B cell (primary cell): Measurements from ENCODE around the gene ALOX15B. TPM values are rescaled to one million over a fixed set of nuclear protein-coding genes. Genes with fewer than 3 reads are reported as not detected.

Experiments used
- ATAC-seq: fragments of 200-7000 bp; cut with Tn5 transposase; one replicate; pipeline ENCODE4 v1.10.0; 2021; ENCODE audit warnings: low read depth, mild to moderate bottlenecking, moderate number of reproducible peaks, moderate library complexity
- CTCF ChIA-PET: fragments of 350-600 bp; sonication (Branson Sonifier 250); formaldehyde crosslinking; loops from one replicate; lab custom pipeline; 2021; ENCODE audit warnings: antibody characterized with exemption, inconsistent platforms; lab: Charles Lee
- POLR2A ChIA-PET: fragments of 350-600 bp; sonication (Branson Sonifier 250); formaldehyde crosslinking; loops from one replicate; lab custom pipeline; 2021; ENCODE audit warnings: antibody characterized with exemption; lab: Charles Lee
- DNase-seq: peaks from one replicate; pipeline ENCODE4 v3.0.0; 2013
- H2AFZ ChIP-seq: 2 replicates; pipeline ENCODE4 v1.6.1; 2012; ENCODE audit warnings: mild to moderate bottlenecking, low read depth, low read length; ENCODE audit not compliant: insufficient read depth, poor library complexity, severe bottlenecking
- H3K27ac ChIP-seq, 2 donors: 1 replicate in 1 of 2; 2 replicates in 1 of 2; pipeline ENCODE4 v1.5.1; 2012 to 2013; ENCODE audit warnings: low read length in 2 of 2, mild to moderate bottlenecking in 2 of 2, moderate library complexity in 1 of 2
- H3K27me3 ChIP-seq, 4 experiments: fragments of 200-600 bp in 1 of 4; sonication (generic) in 1 of 4; replicated peaks in 1 of 4; 1 replicate in 2 of 4; 2 replicates in 2 of 4; pipeline versions ENCODE4 v1.6.1 to v1.7.0; 2013 to 2016; ENCODE audit warnings: low read length in 3 of 4, mild to moderate bottlenecking in 2 of 4, mixed read lengths in 1 of 4, moderate library complexity in 1 of 4; ENCODE audit not compliant: insufficient read depth in 4 of 4, control insufficient read depth in 3 of 4; ENCODE audit errors: control extremely low read depth in 1 of 4
- H3K36me3 ChIP-seq, 2 experiments: replicated peaks in 1 of 2; 1 replicate in 1 of 2; 2 replicates in 1 of 2; pipeline versions ENCODE4 v1.6.1 to v1.7.1; 2013; ENCODE audit warnings: low read length in 1 of 2; ENCODE audit not compliant: insufficient read depth in 2 of 2, control insufficient read depth in 1 of 2; ENCODE audit errors: control extremely low read depth in 1 of 2, extremely low read depth in 1 of 2
- H3K4me1 ChIP-seq, 2 donors: fragments of 200-600 bp in 1 of 2; sonication (generic) in 1 of 2; 1 replicate in 1 of 2; 2 replicates in 1 of 2; pipeline versions ENCODE4 v1.5.1 to v1.6.1; 2013 to 2017; ENCODE audit warnings: low read length in 2 of 2; ENCODE audit not compliant: control insufficient read depth in 2 of 2, insufficient read depth in 2 of 2
- H3K4me2 ChIP-seq: replicated peaks from 2 replicates; pipeline ENCODE3; 2012; ENCODE audit warnings: mild to moderate bottlenecking, low read depth, low read length; ENCODE audit not compliant: poor library complexity, severe bottlenecking
- H3K4me3 ChIP-seq, 5 experiments: fragments of 200-600 bp in 1 of 5; sonication (generic) in 1 of 5; 1 replicate in 3 of 5; 2 replicates in 2 of 5; pipeline versions ENCODE4 v1.5.1 to v1.7.0; 2011 to 2016; ENCODE audit warnings: low read length in 4 of 5, mild to moderate bottlenecking in 4 of 5, low read depth in 2 of 5, control low read depth in 1 of 5, moderate library complexity in 1 of 5; ENCODE audit not compliant: insufficient read depth in 1 of 5; ENCODE audit errors: control extremely low read depth in 1 of 5, extremely low read depth in 1 of 5
- H3K79me2 ChIP-seq: fragments of 200-600 bp; sonication (generic); one replicate; pipeline ENCODE4 v1.6.0; 2016; ENCODE audit warnings: low read length; ENCODE audit not compliant: control insufficient read depth, insufficient read depth
- H3K9ac ChIP-seq: fragments of 200-600 bp; sonication (generic); 2 replicates; pipeline ENCODE4 v1.6.1; 2017; ENCODE audit warnings: mild to moderate bottlenecking, low read length, moderate library complexity
- H3K9me3 ChIP-seq, 3 donors: one replicate each; pipeline versions ENCODE4 v1.6.1 to v1.7.1; 2013; ENCODE audit warnings: low read length in 2 of 3; ENCODE audit not compliant: control insufficient read depth in 2 of 3, insufficient read depth in 1 of 3; ENCODE audit errors: control extremely low read depth in 1 of 3
- H4K20me1 ChIP-seq: 2 replicates; pipeline ENCODE4 v1.6.0; 2012; ENCODE audit warnings: mild to moderate bottlenecking, low read length; ENCODE audit not compliant: insufficient read depth, control insufficient read depth, poor library complexity, severe bottlenecking
- H3K27ac Mint-ChIP-seq: one replicate; pipeline ENCODE4 v1.8.0; 2021; ENCODE audit warnings: mixed read lengths
- H3K27me3 Mint-ChIP-seq: one replicate; pipeline ENCODE4 v1.8.0; 2021; ENCODE audit warnings: mixed read lengths
- H3K4me1 Mint-ChIP-seq: one replicate; pipeline ENCODE4 v1.8.0; 2021; ENCODE audit warnings: mixed read lengths
- H3K4me3 Mint-ChIP-seq: one replicate; pipeline ENCODE4 v1.8.0; 2021; ENCODE audit warnings: mixed read lengths
- H3K9me3 Mint-ChIP-seq: one replicate; pipeline ENCODE4 v1.8.0; 2022; ENCODE audit warnings: mixed read lengths; ENCODE audit not compliant: insufficient read depth
- EZH2 ChIP-seq: IDR thresholded peaks from 2 replicates; pipeline ENCODE4 v1.6.1; 2012; ENCODE audit warnings: borderline replicate concordance, low read depth, mild to moderate bottlenecking, moderate library complexity, low read length; ENCODE audit not compliant: insufficient read depth, poor library complexity, severe bottlenecking
- WGBS: methylation state at CpG from one replicate; pipeline ENCODE4 v1.1.5; 2013; ENCODE audit warnings: missing lambda C conversion rate; ENCODE audit not compliant: insufficient coverage; 5-methylcytosine and 5-hydroxymethylcytosine counted together
- intact Hi-C: fragments of 100-400 bp; cut with micrococcal nuclease; formaldehyde crosslinking; loops from one replicate; pipeline ENCODE4 v1.10.0; 2022
- polyA plus RNA-seq: library from polyadenylated mRNA; depleted of rRNA; stranded (reverse); fragments of >200 nt; gene quantifications from 2 replicates; pipeline ENCODE4 v1.2.3, GENCODE V29; 2012
- total RNA-seq, 2 donors: library from RNA; stranded (reverse); fragments of 120-200 nt in 1 of 2; gene quantifications; 1 replicate in 1 of 2; 2 replicates in 1 of 2; pipeline versions ENCODE4 v1.2.3 to v1.2.4, GENCODE V29; 2013 to 2022
- TF ChIP-seq, protein P1 (sequence below): fragments of 200-600 bp; IDR thresholded peaks from one replicate; pipeline ENCODE4 v1.8.0; 2022; ENCODE audit warnings: antibody characterized with exemption, mild to moderate bottlenecking

The ALOX15B gene
- total and polyA plus RNA-seq, 2 donors (not counting 1 experiment from before 2014, with no cell fraction given): 0.03 TPM; not detected in 1

DNA sequence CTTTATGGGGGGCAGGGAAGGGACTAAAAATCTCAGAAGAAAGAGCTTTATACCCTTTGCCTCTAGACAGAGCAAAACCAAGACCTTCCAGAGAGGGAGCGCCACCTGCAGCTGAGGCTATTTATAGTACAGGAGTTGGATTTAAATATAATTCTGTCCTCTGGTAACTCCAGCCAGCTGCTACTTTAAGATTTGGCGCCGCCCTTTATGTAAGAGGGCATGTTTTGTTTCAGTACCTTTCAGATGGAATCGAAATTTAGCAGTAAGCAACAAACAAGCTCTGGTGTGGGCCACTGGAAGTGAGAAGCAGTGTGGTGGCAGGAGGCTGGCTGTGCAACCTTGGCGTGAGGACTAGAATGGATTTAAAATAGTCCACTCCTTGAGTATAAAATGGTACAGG lies 41.7 kb upstream of the ALOX15B start:
- H3K27ac ChIP-seq: no peak overlapping the region
- ATAC-seq (peak; percentile 21), DNase-seq (no peak)
- CTCF ChIA-PET: interaction anchor here (0.6 to 3.1 kb wide), 7 partner anchors 8 to 254 kb away, joined by 3 to 10 read pairs (median 3); no protein-coding TSS in a partner anchor
- H4K20me1 ChIP-seq: no peaks in the 10 kb centered on the region
- TF ChIP-seq, protein P1, sequence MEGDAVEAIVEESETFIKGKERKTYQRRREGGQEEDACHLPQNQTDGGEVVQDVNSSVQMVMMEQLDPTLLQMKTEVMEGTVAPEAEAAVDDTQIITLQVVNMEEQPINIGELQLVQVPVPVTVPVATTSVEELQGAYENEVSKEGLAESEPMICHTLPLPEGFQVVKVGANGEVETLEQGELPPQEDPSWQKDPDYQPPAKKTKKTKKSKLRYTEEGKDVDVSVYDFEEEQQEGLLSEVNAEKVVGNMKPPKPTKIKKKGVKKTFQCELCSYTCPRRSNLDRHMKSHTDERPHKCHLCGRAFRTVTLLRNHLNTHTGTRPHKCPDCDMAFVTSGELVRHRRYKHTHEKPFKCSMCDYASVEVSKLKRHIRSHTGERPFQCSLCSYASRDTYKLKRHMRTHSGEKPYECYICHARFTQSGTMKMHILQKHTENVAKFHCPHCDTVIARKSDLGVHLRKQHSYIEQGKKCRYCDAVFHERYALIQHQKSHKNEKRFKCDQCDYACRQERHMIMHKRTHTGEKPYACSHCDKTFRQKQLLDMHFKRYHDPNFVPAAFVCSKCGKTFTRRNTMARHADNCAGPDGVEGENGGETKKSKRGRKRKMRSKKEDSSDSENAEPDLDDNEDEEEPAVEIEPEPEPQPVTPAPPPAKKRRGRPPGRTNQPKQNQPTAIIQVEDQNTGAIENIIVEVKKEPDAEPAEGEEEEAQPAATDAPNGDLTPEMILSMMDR: no peak
- no peak for TF ChIP-seq EZH2
- POLR2A ChIA-PET: interaction anchor here (0.7 kb wide), 1 partner anchor 9 kb away, joined by 3 read pairs; no protein-coding TSS in a partner anchor
- no peak overlapping the region for H3K4me2 ChIP-seq
- no peaks in the 10 kb centered on the region for H3K9me3 ChIP-seq
- no peak overlapping the region for H2AFZ ChIP-seq
- WGBS: 13% methylated on average over 4 of the region's 5 CpGs
- intact Hi-C loops: no loop called here
- H3K36me3 ChIP-seq: no peaks in the 10 kb centered on the region
- Mint-ChIP-seq H3K9me3 (no peaks in the 10 kb centered on the region), H3K4me3 (no peak overlapping the region), H3K27ac (no peak overlapping the region), H3K27me3 (peaks cover 40% of the 10 kb centered on the region), H3K4me1 (peaks cover 16% of the 10 kb centered on the region)
- H3K27me3 ChIP-seq: peaks cover 0 to 28% (median 6%) of the 10 kb centered on the region in 4 experiments
- peaks cover 8 to 10% of the 10 kb centered on the region in 2 donors for H3K4me1 ChIP-seq
- H3K79me2 ChIP-seq: no peaks in the 10 kb centered on the region
- H3K4me3 ChIP-seq: no peak overlapping the region
- H3K9ac ChIP-seq: no peak overlapping the region

DNA sequence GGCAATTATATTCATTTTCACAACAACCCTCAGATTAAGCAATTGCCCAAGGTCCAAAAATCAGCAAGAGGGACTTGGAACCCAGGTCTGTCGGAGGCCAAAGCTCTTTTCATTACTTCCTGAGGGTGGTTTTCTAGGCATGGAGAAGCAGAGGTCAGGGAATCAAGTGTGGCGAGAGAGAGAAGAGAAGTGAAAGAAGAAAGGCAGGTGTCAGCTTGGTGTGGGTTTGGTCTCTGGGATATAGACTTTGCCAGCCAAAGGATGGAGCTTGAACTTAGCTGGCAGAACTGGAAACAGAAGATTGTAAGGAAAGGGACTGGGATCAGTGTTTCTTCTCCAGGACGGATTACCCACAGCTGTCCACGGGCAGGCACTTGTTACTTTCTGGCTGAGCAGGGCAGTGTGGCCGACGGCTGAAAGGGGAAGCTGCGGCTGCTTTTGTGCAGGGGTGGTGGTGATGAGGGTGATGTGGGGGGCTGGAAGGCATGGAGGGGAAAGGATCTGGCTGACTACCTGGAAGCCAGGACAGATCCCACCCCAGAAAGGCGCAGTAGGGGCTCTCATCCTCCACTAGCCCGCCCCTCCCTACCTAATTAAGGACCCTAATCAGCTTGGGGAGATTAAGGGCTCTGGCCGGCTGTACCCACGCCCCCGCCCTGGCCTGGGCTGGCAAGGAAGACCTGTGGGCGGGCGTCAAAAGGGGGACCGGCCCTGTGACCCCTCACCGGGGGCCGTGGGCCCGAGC lies 36.7 kb upstream of the ALOX15B start, which contains the start of gene GUCY2D:
GUCY2D (plus strand) TSS at position 640 of the 745 bp plus-strand sequence. CDS start 433 bp downstream, outside the sequence.
- peaks cover 0 to 29% (median 9%) of the 10 kb centered on the region in 4 experiments for H3K27me3 ChIP-seq
- Mint-ChIP-seq H3K9me3 (no peaks in the 10 kb centered on the region), H3K27me3 (peaks cover 45% of the 10 kb centered on the region), H3K4me3 (peak within 1 kb of the TSS; percentile 93), H3K27ac (peak within 1 kb of the TSS; percentile 71), H3K4me1 (peaks cover 12% of the 10 kb centered on the region)
- H3K9ac ChIP-seq: peak within 1 kb of the TSS; percentile 58
- H3K27ac ChIP-seq: no peak within 1 kb of the TSS
- H3K4me3 ChIP-seq: peak within 1 kb of the TSS; percentile 23 to 64 (median 43)
- H3K36me3 ChIP-seq: no peaks in the 10 kb centered on the region
- H4K20me1 ChIP-seq: no peaks in the 10 kb centered on the region
- WGBS: under 1% methylated on average over 17 of the region's 18 CpGs
- peak within 1 kb of the TSS; percentile 60 for H2AFZ ChIP-seq
- ChIA-PET POLR2A (interaction anchor here (1.2 kb wide), 1 partner anchor 12 kb away, joined by 3 read pairs; no protein-coding TSS in a partner anchor), CTCF (interaction anchor here (0.7 to 3.0 kb wide), 12 partner anchors 10 to 258 kb away, joined by 3 to 24 read pairs (median 4); no protein-coding TSS in a partner anchor)
- H3K4me1 ChIP-seq: peaks cover 13 to 14% of the 10 kb centered on the region in 2 donors
- TF ChIP-seq, protein P1: no peak
- no peak for TF ChIP-seq EZH2
- ATAC-seq (peak; percentile 71), DNase-seq (peak; percentile 63)
- peak within 1 kb of the TSS; percentile 76 for H3K4me2 ChIP-seq
- peaks cover 0 to 10% (median 0%) of the 10 kb centered on the region in 3 donors for H3K9me3 ChIP-seq
- intact Hi-C loops: no loop called here
- no peaks in the 10 kb centered on the region for H3K79me2 ChIP-seq
